ENCODE data around the gene KCNMB1. TPM values are rescaled to one million over a fixed set of nuclear protein-coding genes. Genes with fewer than 3 reads are reported as not detected.

KCNMB1 gene
- total RNA-seq, 1 experiment from 2014 or later: not detected

GRCh38 chr5:170329524-170329923 lies 59.6 kb downstream of the KCNMB1 start:
- POLR2A ChIA-PET (ENCODE audit: unreplicated experiment): no interaction called here
- Histone ChIP-seq H2AFZ (ENCODE audit: low read length) (no peak overlapping the region), H3K4me1 (ENCODE audit: insufficient read depth, low read length) (no peaks in the 10 kb centered on the region), H3K9me2 (replicated peaks; ENCODE audit: low read length) (no peaks in the 10 kb centered on the region), H3F3A (ENCODE audit: low read length, unreplicated experiment) (no peaks in the 10 kb centered on the region), H3K9ac (ENCODE audit: low read length) (no peak overlapping the region), H3K9me3 (ENCODE audit: low read length) (no peaks in the 10 kb centered on the region), H3K27ac (ENCODE audit: low read length) (no peak overlapping the region), H4K20me1 (ENCODE audit: low read length) (no peaks in the 10 kb centered on the region), H3K27me3 (ENCODE audit: low read length) (peaks cover 20% of the 10 kb centered on the region; the same call in 1 of the 2 replicates), H3K36me3 (ENCODE audit: low read depth, low read length) (no peaks in the 10 kb centered on the region), H3K4me3 (ENCODE audit: low read length) (no peak overlapping the region), H3K4me2 (ENCODE audit: low read length) (no peak overlapping the region), H3K79me2 (ENCODE audit: low read length) (no peaks in the 10 kb centered on the region)
- DNase-seq (no peak), ATAC-seq (no peak)
- no TSS peak for BruUV-seq (replicated peaks)
- intact Hi-C loops (cut with micrococcal nuclease): no loop called here
- TF ChIP-seq EZH2 (IDR thresholded peaks at IDR 0.05; ENCODE audit: low read length, unreplicated experiment): no peak
- no peak for TF ChIP-seq EZH2phosphoT487 (IDR thresholded peaks at IDR 0.05; ENCODE audit: borderline replicate concordance, low read length)
- TF ChIP-seq CTCF (conservative IDR thresholded peaks at IDR 0.05; ENCODE audit: low read depth, low read length): no peak
- CTCF ChIA-PET: no interaction called here

GRCh38 chr5:170327829-170328228 lies 61.3 kb downstream of the KCNMB1 start:
- no peaks in the 10 kb centered on the region for H3K9me2 ChIP-seq (replicated peaks; ENCODE audit: low read length)
- ChIA-PET POLR2A (ENCODE audit: unreplicated experiment) (no interaction called here), CTCF (no interaction called here)
- no peaks in the 10 kb centered on the region for H3K79me2 ChIP-seq (ENCODE audit: low read length)
- H3K9me3 ChIP-seq (ENCODE audit: low read length): no peaks in the 10 kb centered on the region
- intact Hi-C loops (cut with micrococcal nuclease): no loop called here
- no peak overlapping the region for H3K9ac ChIP-seq (ENCODE audit: low read length)
- ATAC-seq (no peak), DNase-seq (no peak)
- peaks cover 11% of the 10 kb centered on the region; the same call in 1 of the 2 replicates for H3K27me3 ChIP-seq (ENCODE audit: low read length)
- no peak overlapping the region for H3K4me2 ChIP-seq (ENCODE audit: low read length)
- H3K36me3 ChIP-seq (ENCODE audit: low read depth, low read length): no peaks in the 10 kb centered on the region
- H3F3A ChIP-seq (ENCODE audit: low read length, unreplicated experiment): no peaks in the 10 kb centered on the region
- no peak overlapping the region for H3K27ac ChIP-seq (ENCODE audit: low read length)
- TF ChIP-seq EZH2phosphoT487 (IDR thresholded peaks at IDR 0.05; ENCODE audit: borderline replicate concordance, low read length) (no peak), EZH2 (IDR thresholded peaks at IDR 0.05; ENCODE audit: low read length, unreplicated experiment) (no peak), CTCF (conservative IDR thresholded peaks at IDR 0.05; ENCODE audit: low read depth, low read length) (no peak)
- no peak overlapping the region for H2AFZ ChIP-seq (ENCODE audit: low read length)
- H3K4me3 ChIP-seq (ENCODE audit: low read length): no peak overlapping the region
- no peaks in the 10 kb centered on the region for H4K20me1 ChIP-seq (ENCODE audit: low read length)
- no TSS peak for BruUV-seq (replicated peaks)
- H3K4me1 ChIP-seq (ENCODE audit: insufficient read depth, low read length): no peaks in the 10 kb centered on the region

GRCh38 chr5:170327168-170327567 lies 62.0 kb downstream of the KCNMB1 start:
- POLR2A ChIA-PET (ENCODE audit: unreplicated experiment): no interaction called here

More at GRCh38 chr5:170327168-170327567, 62.0 kb downstream of the KCNMB1 start:
- H3K4me3 ChIP-seq (ENCODE audit: low read length): no peak overlapping the region
- DNase-seq (no peak), ATAC-seq (no peak)
- intact Hi-C loops (cut with micrococcal nuclease): no loop called here
- no peaks in the 10 kb centered on the region for H3K36me3 ChIP-seq (ENCODE audit: low read depth, low read length)
- no peak overlapping the region for H3K4me2 ChIP-seq (ENCODE audit: low read length)
- no peaks in the 10 kb centered on the region for H3K9me2 ChIP-seq (replicated peaks; ENCODE audit: low read length)
- no peak for TF ChIP-seq EZH2phosphoT487 (IDR thresholded peaks at IDR 0.05; ENCODE audit: borderline replicate concordance, low read length)
- no peak for TF ChIP-seq CTCF (conservative IDR thresholded peaks at IDR 0.05; ENCODE audit: low read depth, low read length)
- TF ChIP-seq EZH2 (IDR thresholded peaks at IDR 0.05; ENCODE audit: low read length, unreplicated experiment): no peak
- H3K27ac ChIP-seq (ENCODE audit: low read length): no peak overlapping the region
- H3K9ac ChIP-seq (ENCODE audit: low read length): no peak overlapping the region
- H3K9me3 ChIP-seq (ENCODE audit: low read length): no peaks in the 10 kb centered on the region
- BruUV-seq (replicated peaks): no TSS peak
- H3F3A ChIP-seq (ENCODE audit: low read length, unreplicated experiment): no peaks in the 10 kb centered on the region
- no peaks in the 10 kb centered on the region for H3K4me1 ChIP-seq (ENCODE audit: insufficient read depth, low read length)
- no peaks in the 10 kb centered on the region for H4K20me1 ChIP-seq (ENCODE audit: low read length)
- CTCF ChIA-PET: no interaction called here
- H3K79me2 ChIP-seq (ENCODE audit: low read length): no peaks in the 10 kb centered on the region
- H3K27me3 ChIP-seq (ENCODE audit: low read length): peaks cover 17% of the 10 kb centered on the region; the same call in 1 of the 2 replicates
- no peak overlapping the region for H2AFZ ChIP-seq (ENCODE audit: low read length)

Other genes with a start within 250 kb of the KCNMB1 start
- not detected in 2 replicates for gene C5orf58, start 156.4 kb downstream of the KCNMB1 start, total RNA-seq (2014; rRNA removed)
- gene LCP2, start 91.6 kb downstream of the KCNMB1 start, total RNA-seq (2014; rRNA removed): not detected in 2 replicates
- gene KCNIP1, start 114.7 kb upstream of the KCNMB1 start, total RNA-seq (2014; rRNA removed): not detected in 2 replicates

All from PC-3 (cell line).